H1 (cell line): ENCODE data around the gene CGNL1. TPM values are rescaled to one million over a fixed set of nuclear protein-coding genes. Genes with fewer than 3 reads are reported as not detected.

ENCODE experiments used
- CHD7 ChIP-seq: fragments of 300-600 bp; sonication (generic); IDR thresholded peaks from 2 replicates; pipeline ENCODE4 v1.7.1; 2012; ENCODE audit warnings: low read length, moderate library complexity, mild to moderate bottlenecking, inconsistent platforms; ENCODE audit not compliant: insufficient replicate concordance
- GTF2F1 ChIP-seq: IDR thresholded peaks from 2 replicates; pipeline ENCODE4 v1.6.1; 2012; ENCODE audit warnings: low read depth, low read length, improper control_type of control experiment, borderline replicate concordance
- SIX5 ChIP-seq: IDR thresholded peaks from 2 replicates; pipeline ENCODE4 v1.6.1; 2011; ENCODE audit warnings: mild to moderate bottlenecking, low read depth, low read length
- polyA plus RNA-seq, 7 experiments: library from polyadenylated mRNA; depleted of rRNA in 3 of 7; stranded (reverse) in 5 of 7; unstranded in 2 of 7; fragments of >200 nt in 5 of 7; fragments of 200-250 nt in 2 of 7; gene quantifications; 1 replicate in 5 of 7; 2 replicates in 1 of 7; 4 replicates in 1 of 7; pipeline versions ENCODE4 v1.2.1 to v1.2.3, GENCODE V29; 2011 to 2013; ENCODE audit warnings: missing spikeins in 2 of 7, mixed read lengths in 2 of 7
- total RNA-seq: library from RNA; stranded (reverse); fragmentation: NEBNext Ultra II Directional; extraction: Animal tissue kit (Norgen Biotek cat#: 25700); gene quantifications from 2 replicates; pipeline ENCODE4 v1.2.1, GENCODE V29; 2021

Gene CGNL1
- total and polyA plus RNA-seq, 2 of the 8 experiments (the other 6 are each of a cell fraction or from before 2014, with no cell fraction given): 21.8 to 75.6 TPM

GRCh38 chr15:57421551-57421950 lies 45.2 kb downstream of the CGNL1 start (continued):
- no peak for TF ChIP-seq CHD7
- TF ChIP-seq SIX5: no peak
- no peak for TF ChIP-seq GTF2F1
